GM12865 (cell line): ENCODE data around the gene ZDHHC4.

Experiments
- DNase-seq: peaks from one replicate; pipeline ENCODE4 v3.0.0; 2010; ENCODE audit warnings: low read depth
- H3K4me3 ChIP-seq: 2 replicates; pipeline ENCODE4 v1.5.1; 2011; ENCODE audit warnings: mild to moderate bottlenecking, low read depth, low read length, control low read depth
- TF ChIP-seq, protein P1 (sequence below): IDR thresholded peaks from 2 replicates; pipeline ENCODE4 v1.5.1; 2011; ENCODE audit warnings: low read length, control low read depth, low read depth, inconsistent platforms; ENCODE audit not compliant: insufficient read depth; ENCODE audit errors: missing control alignments

The ZDHHC4 gene

DNA sequence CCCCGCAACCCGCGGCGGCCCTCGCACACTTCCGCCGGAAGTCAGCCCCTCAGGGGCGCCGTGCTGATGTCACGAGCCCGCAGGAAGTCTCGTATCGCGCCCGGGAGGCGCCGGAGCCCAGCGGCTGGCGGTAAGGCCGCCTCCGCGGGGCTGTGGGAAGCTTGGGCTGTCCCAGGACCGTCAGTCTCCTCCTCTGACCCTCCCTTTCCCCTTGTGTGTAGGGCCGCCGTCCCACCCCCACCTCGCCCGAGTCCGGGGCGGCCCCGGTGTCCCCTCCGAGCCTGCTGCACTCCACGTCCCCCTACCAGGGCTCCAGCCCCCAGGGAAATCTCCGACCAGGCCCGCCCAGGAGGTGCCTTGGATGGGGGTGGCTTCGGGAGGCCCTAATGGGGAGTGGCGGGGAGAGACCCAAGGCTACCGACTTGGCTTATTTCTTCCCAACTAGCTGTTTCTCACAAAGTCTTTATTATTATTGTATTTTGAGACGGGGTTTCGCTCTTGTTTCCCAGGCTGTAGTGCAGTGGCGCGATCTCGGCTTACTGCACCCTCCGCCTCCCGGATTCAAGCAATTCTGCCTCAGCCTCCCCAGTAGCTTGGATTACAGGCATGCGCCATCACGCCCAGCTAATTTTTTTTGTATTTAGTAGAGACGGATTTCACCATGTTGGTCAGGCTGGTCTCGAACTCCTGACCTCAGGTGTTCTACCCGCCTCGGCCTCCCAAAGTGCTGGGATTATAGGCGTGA, at the start of gene ZDHHC4:
Gene ZDHHC4 (plus strand): TSS at position 86 of the 745 bp plus-strand sequence. CDS start 3,108 bp downstream, outside the sequence.
- DNase-seq = peak; percentile 96
- H3K4me3 ChIP-seq = peak within 1 kb of the TSS; percentile 83
- TF ChIP-seq, protein P1, sequence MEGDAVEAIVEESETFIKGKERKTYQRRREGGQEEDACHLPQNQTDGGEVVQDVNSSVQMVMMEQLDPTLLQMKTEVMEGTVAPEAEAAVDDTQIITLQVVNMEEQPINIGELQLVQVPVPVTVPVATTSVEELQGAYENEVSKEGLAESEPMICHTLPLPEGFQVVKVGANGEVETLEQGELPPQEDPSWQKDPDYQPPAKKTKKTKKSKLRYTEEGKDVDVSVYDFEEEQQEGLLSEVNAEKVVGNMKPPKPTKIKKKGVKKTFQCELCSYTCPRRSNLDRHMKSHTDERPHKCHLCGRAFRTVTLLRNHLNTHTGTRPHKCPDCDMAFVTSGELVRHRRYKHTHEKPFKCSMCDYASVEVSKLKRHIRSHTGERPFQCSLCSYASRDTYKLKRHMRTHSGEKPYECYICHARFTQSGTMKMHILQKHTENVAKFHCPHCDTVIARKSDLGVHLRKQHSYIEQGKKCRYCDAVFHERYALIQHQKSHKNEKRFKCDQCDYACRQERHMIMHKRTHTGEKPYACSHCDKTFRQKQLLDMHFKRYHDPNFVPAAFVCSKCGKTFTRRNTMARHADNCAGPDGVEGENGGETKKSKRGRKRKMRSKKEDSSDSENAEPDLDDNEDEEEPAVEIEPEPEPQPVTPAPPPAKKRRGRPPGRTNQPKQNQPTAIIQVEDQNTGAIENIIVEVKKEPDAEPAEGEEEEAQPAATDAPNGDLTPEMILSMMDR = no peak

DNA sequence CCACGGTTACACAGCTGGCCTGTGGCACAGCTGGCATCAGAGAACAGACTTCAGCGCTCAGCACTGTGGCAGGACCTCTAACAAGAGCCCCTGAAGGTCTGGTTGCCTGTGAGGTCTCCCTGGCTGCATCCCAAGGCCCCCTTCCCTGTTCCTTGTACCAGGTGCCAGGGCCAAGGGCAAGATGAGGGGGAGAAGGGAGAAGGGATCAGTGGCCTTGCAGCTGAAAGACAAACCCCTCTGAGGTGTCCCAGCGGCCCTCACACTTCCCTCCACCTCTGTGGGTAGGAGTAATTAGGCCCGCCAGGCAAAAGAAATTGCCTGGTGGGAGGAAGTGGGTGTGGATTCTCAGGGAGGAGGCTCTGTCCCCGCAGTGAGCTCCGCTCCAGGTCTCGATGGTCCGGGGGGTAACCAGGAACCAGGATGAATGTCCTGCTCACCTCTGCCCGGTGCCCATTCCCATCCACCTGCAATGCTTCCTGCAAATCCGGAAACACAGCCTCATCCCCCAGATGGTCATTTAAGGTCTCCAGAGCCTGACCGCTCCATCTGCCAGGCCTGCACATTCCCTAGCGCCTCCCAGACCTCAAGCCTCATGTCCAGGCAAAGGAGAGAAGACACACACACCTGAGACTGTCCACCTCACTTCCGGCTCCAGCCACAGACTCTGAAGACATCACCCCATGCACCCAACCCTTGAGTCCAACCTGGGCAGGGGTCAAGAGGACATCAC, 48.7 kb upstream of the ZDHHC4 start:
- no peak overlapping the region for H3K4me3 ChIP-seq
- TF ChIP-seq, protein P1 = no peak
- DNase-seq = no peak

DNA sequence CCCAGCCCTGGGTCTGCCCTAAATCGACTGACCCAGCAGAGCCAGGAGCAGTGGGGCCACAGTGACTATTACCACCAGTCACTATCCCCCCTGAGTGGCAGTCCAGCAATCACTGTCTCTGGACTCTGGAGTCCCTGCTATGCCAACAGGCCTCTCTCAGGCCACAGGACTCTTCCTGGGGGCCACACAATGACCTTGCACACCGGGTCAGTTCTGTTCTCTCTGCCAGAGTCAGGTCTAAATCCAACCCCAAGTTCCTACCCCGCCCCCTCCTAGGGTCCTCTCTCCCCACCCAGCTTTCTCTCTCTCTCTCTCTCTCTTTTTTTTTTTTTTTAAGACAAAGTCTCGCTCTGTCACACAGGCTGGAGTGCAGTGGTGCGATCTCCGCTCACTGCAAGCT, 47.6 kb upstream of the ZDHHC4 start:
- TF ChIP-seq, protein P1 = no peak
- no peak for DNase-seq
- no peak overlapping the region for H3K4me3 ChIP-seq

DNA sequence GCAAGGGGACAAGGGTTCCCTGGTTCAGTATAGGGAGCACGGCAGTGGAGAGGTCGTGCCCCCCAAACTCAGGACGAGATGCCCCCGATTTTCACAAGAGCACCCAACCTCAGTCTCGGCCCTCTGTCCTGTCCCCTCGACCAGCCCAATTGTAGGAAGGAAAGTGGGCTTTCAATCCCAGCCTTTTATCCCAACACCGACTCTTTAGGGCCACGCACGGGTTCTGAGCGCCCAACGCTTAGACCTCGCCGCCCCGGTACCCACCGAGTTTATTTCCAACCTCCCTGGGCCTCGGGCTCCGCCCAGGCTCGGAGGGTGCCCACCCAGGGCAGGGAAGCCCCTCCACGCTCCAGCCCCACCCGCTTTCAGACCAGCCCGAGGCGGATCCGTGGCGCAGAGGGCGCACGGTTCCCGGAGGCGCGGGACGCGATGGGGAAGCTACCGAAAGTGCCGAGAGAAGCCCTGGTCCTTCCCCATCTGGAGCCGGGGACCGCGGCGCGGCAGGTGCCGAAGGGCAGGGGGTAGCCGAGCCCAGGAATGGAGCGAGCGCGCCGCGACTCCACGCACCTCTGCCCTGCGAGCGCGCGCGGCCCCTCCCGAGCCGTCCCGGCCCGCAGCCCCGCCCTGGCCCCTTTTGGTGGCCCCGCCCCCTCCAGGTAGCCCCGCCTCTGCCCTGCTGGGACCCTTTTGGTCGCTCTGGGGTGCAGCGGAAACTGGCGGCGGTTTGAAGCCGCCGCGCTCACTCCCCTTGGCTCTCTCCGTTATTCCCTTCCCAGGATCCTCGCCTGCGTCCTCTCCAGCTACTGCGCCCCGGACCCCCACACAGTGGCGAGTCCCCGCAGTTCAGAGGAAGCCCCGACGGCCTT, 46.4 kb upstream of the ZDHHC4 start:
- DNase-seq = peak; percentile 59
- TF ChIP-seq, protein P1 = no peak
- H3K4me3 ChIP-seq = peak overlapping the region; percentile 56

DNA sequence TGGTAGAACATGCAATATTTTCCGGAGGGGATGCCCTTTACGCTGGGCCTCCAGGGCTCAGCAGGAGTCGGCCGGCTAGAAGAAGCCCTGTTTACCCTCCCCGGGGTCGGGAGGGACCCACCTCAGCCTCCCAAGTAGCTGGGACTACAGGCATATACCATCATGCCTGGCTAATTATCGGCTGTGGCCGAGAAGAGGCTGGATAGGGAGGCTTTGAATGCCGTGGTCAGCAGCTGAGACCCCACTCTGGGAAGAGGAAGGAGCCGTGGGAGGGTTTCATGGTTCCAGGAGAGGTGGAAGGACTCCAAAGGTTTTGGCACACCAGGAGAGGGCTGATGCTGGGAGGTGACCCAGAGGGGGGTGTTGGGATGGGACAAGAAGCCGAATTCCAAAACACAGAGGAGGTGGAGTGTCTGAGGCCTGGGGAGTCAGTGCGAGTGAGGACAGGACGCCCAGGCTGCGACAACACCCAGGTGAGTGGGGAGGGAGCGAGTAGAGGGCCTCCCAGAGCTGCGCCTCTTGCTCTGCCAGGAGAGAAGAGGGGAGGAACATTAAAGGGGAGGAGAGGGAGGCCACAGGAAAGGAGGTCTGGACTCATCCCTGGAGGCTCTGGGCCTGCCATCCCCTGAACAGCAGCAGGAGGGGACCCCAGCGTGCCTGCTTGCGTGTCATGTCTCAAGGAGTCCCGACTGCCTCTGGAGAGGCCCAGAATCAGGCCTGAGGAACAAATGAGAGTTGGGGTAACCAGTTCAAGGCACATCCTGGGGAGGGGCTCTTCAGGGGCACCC, 45.6 kb upstream of the ZDHHC4 start:
- TF ChIP-seq, protein P1 = no peak
- H3K4me3 ChIP-seq = peak overlapping the region; percentile 56
- DNase-seq = no peak

DNA sequence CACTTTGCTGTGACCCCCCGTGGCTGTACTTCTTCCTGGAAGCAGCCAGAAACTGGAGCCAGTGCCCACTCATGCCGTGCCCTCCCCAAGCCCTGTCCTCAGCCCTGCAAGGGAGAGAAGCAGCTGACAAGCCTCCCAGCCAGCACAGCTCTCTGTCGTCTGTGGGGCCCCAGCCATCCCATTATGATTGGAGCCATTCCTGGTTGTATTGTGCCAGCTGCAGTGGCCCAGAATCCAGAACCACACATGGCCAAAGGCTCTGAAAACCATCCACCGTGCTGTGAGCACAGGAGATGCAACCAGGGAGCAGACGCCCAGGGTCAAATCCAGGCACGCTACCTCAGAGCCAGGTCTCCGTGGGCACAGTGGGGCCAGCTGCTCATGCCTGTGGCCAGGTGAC, 44.7 kb upstream of the ZDHHC4 start:
- H3K4me3 ChIP-seq = no peak overlapping the region
- TF ChIP-seq, protein P1 = no peak
- DNase-seq = no peak
